ENCODE data around the gene RBL2. TPM values are rescaled to one million over a fixed set of nuclear protein-coding genes. Genes with fewer than 3 reads are reported as not detected.

The RBL2 gene
- total and polyA plus RNA-seq, 2 of the 13 experiments (the other 11 are each of a cell fraction or from before 2014, with no cell fraction given): 41.2 to 60.9 TPM

- Histone ChIP-seq H3K79me2 (ENCODE audit: insufficient read depth, low read length) (no peaks in the 10 kb centered on the region), H2AFZ (ENCODE audit: low read length) (no peak overlapping the region), H3K27ac (ENCODE audit: extremely low read length, insufficient read depth, low read length) (no peak overlapping the region), H3K27me3 (ENCODE audit: control insufficient read depth in 1 of 2, insufficient read depth in 2 of 2, low read length in 2 of 2) (peaks cover 0 to 8% of the 10 kb centered on the region in 2 experiments; a peak in 2 of 5 replicates), H3K4me2 (ENCODE audit: low read depth, low read length) (no peak overlapping the region), H3K4me3 (replicated peaks in 1 of 3; ENCODE audit: insufficient read depth in 1 of 3, low read depth in 2 of 3, low read length in 3 of 3) (no peak overlapping the region), H3K4me1 (ENCODE audit: insufficient read depth, low read length) (peaks cover 25% of the 10 kb centered on the region), H3K9me3 (ENCODE audit: low read length) (peaks cover 13% of the 10 kb centered on the region; the same call in 1 of the 2 replicates), H3K36me3 (replicated peaks in 1 of 2; ENCODE audit: control insufficient read depth in 1 of 2, insufficient read depth in 2 of 2, low read length in 2 of 2) (no peaks in the 10 kb centered on the region), H3K9ac (ENCODE audit: insufficient read depth, low read depth, low read length) (no peak overlapping the region), H4K20me1 (ENCODE audit: insufficient read depth, low read length) (no peaks in the 10 kb centered on the region)
- intact Hi-C loops (cut with micrococcal nuclease; ENCODE audit: unreplicated experiment): no loop called here
- TF ChIP-seq ZNF331 (CRISPR knock-in tag; IDR thresholded peaks at IDR 0.05): peak; percentile 100
- no peak for TF ChIP-seq NR1H2 (CRISPR knock-in tag; IDR thresholded peaks at IDR 0.05; ENCODE audit: borderline replicate concordance, low read depth)
- WGBS (ENCODE audit: low lambda C conversion rate): 12% methylated on average over 4 of the region's 4 CpGs
- DNase-seq (ENCODE audit: low spot score): no peak
- in situ Hi-C loops (cut with HindIII; ENCODE audit: extremely low pct_ligation_motif_present, low pct_unique_long_range_greater_than_20kb): no loop called here
- BruUV-seq (replicated peaks): no TSS peak
- ChIA-PET POLR2A (interaction anchor here (0.6 kb wide), 1 partner anchor 11 kb away, joined by 3 read pairs; no protein-coding TSS in a partner anchor), CTCF (ENCODE audit: low intra/inter-chr PET ratio, low total read pairs) (no interaction called here)
- no peak for ATAC-seq
- no peak for FAIRE-seq
Observed at GRCh38 chr16:53429221-53429943, 4.9 kb upstream of the RBL2 start.

- FAIRE-seq (no peak), ATAC-seq (no peak), DNase-seq (ENCODE audit: low spot score) (no peak)
- peaks cover 0 to 8% of the 10 kb centered on the region in 2 experiments; a peak in 2 of 5 replicates for H3K27me3 ChIP-seq (ENCODE audit: control insufficient read depth in 1 of 2, insufficient read depth in 2 of 2, low read length in 2 of 2)
- POLR2A ChIA-PET: no interaction called here
- H3K4me1 ChIP-seq (ENCODE audit: insufficient read depth, low read length): peaks cover 25% of the 10 kb centered on the region
- TF ChIP-seq BCL3 (CRISPR knock-in tag; IDR thresholded peaks at IDR 0.05) (no peak), KIAA2018 (CRISPR knock-in tag; IDR thresholded peaks at IDR 0.05; ENCODE audit: borderline replicate concordance) (no peak), SOX5 (CRISPR knock-in tag; IDR thresholded peaks at IDR 0.05; ENCODE audit: borderline replicate concordance) (peak; percentile 31; the same call in 1 of the 2 replicates), BCL6 (CRISPR knock-in tag; IDR thresholded peaks at IDR 0.05) (peak; percentile 59; the same call in 1 of the 2 replicates)
- CTCF ChIA-PET (ENCODE audit: low intra/inter-chr PET ratio, low total read pairs): no interaction called here
- in situ Hi-C loops (cut with HindIII; ENCODE audit: extremely low pct_ligation_motif_present, low pct_unique_long_range_greater_than_20kb): loop anchor here (10.0 kb wide), 1 partner anchor 376 kb away; the partner anchor contains the start of genes CHD9 and CHD9NB
- intact Hi-C loops (cut with micrococcal nuclease; ENCODE audit: unreplicated experiment): no loop called here
- H3K79me2 ChIP-seq (ENCODE audit: insufficient read depth, low read length): peaks cover 7% of the 10 kb centered on the region
- BruUV-seq (replicated peaks): no TSS peak
- no peak overlapping the region for H3K27ac ChIP-seq (ENCODE audit: extremely low read length, insufficient read depth, low read length)
- no peaks in the 10 kb centered on the region for H3K36me3 ChIP-seq (replicated peaks in 1 of 2; ENCODE audit: control insufficient read depth in 1 of 2, insufficient read depth in 2 of 2, low read length in 2 of 2)
- no peak overlapping the region for H2AFZ ChIP-seq (ENCODE audit: low read length)
- WGBS (ENCODE audit: low lambda C conversion rate): 86% methylated on average over 1 of the region's 1 CpG
- no peak overlapping the region for H3K4me2 ChIP-seq (ENCODE audit: low read depth, low read length)
- H3K9me3 ChIP-seq (ENCODE audit: low read length): peaks cover 4% of the 10 kb centered on the region; the same call in 1 of the 2 replicates
- H3K4me3 ChIP-seq (replicated peaks in 1 of 3; ENCODE audit: insufficient read depth in 1 of 3, low read depth in 2 of 3, low read length in 3 of 3): no peak overlapping the region
- no peak overlapping the region for H3K9ac ChIP-seq (ENCODE audit: insufficient read depth, low read depth, low read length)
- H4K20me1 ChIP-seq (ENCODE audit: insufficient read depth, low read length): no peaks in the 10 kb centered on the region
Observed at GRCh38 chr16:53430363-53430762, 3.9 kb upstream of the RBL2 start.

Measured in HepG2 (cell line).